SK-MEL-5 (cell line): ENCODE data around the gene IMPDH2. TPM values are rescaled to one million over a fixed set of nuclear protein-coding genes. Genes with fewer than 3 reads are reported as not detected.
A peak's percentile ranks its signal among the peaks of the same experiment; 100 is the strongest.
"Not testable (repeated sequence)": the region's sequence is repeated elsewhere in the genome, so short reads cannot be mapped to it uniquely, and the experiment has no call there.

Experiments
- DNase-seq: peaks from one replicate; pipeline ENCODE4 v3.0.0-alpha.2; 2016; ENCODE audit warnings: low read depth, low spot score
- in situ Hi-C: cut with HindIII; loops from 2 replicates; pipeline ENCODE4 v1.10.0; 2016; ENCODE audit warnings: low sequenced_read_pairs, high pct_unique_total_duplicates, low pct_unique_long_range_greater_than_20kb
- total RNA-seq: library from RNA; depleted of rRNA; stranded (reverse); fragments of >200 nt; shearing (Covaris generic); gene quantifications from 2 replicates; pipeline ENCODE4 v1.2.3, GENCODE V29; 2014

IMPDH2 gene
- total RNA-seq, 1 experiment from 2014 or later, result 511 TPM

DNA sequence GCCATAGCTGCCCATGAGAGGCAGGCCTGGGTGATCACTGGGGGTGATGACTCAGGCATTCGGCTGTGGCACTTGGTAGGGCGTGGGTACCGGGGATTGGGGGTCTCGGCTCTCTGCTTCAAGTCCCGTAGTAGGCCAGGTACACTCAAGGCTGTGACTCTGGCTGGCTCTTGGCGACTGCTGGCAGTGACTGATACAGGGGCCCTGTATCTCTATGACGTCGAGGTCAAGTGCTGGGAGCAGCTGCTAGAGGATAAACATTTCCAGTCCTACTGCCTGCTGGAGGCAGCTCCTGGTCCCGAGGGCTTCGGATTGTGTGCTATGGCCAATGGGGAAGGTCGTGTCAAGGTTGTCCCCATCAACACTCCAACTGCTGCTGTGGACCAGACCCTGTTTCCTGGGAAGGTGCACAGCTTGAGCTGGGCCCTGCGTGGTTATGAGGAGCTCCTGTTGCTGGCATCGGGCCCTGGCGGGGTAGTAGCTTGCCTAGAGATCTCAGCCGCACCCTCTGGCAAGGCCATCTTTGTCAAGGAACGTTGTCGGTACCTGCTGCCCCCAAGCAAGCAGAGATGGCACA lies 16.7 kb downstream of the IMPDH2 start:
- in situ Hi-C loops, result no loop called here

DNA sequence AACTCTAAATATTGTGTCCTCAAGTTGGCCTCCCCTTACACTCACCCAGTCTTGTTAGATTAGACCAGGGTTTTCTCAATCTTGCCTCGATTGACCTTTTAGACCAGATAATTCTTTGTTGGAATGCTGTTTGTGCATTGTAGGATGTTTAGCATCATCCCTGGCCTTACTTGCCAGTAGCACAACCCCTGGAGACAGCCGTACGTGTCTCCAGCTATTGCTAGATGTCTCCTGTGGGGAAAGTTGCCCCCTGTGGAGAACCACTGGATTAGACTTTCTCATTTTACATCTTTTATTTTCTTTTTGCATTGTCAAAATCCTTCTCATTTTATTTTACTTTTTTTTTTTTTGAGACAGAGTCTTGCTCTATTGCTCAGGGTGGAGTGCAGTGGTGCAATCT lies 19.8 kb downstream of the IMPDH2 start:
- in situ Hi-C loops, result no loop called here
- no peak for DNase-seq

More for the DNA sequence above, 16.7 kb downstream of the IMPDH2 start:
- DNase-seq, result no peak

DNA sequence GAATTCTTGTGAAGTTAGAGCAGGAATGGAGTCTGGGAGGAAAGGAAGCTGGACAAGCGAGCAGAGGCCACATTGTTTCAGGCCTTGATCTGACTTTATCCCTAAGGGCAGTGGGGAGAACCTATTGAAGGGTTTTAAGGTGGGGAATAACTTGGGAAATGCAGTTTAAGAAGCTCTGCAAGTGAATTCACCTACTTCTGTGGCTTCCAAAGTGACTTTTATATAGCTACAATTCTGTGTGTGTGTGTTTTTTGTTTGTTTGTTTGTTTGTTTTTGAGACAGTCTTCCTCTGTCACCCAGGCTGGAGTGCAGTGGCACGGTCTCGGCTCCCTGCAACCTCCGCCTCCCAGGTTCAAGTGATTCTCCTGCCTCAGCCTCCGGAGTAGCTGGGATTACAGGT lies 20.6 kb downstream of the IMPDH2 start:
- in situ Hi-C loops, result not testable (repeated sequence)

DNA sequence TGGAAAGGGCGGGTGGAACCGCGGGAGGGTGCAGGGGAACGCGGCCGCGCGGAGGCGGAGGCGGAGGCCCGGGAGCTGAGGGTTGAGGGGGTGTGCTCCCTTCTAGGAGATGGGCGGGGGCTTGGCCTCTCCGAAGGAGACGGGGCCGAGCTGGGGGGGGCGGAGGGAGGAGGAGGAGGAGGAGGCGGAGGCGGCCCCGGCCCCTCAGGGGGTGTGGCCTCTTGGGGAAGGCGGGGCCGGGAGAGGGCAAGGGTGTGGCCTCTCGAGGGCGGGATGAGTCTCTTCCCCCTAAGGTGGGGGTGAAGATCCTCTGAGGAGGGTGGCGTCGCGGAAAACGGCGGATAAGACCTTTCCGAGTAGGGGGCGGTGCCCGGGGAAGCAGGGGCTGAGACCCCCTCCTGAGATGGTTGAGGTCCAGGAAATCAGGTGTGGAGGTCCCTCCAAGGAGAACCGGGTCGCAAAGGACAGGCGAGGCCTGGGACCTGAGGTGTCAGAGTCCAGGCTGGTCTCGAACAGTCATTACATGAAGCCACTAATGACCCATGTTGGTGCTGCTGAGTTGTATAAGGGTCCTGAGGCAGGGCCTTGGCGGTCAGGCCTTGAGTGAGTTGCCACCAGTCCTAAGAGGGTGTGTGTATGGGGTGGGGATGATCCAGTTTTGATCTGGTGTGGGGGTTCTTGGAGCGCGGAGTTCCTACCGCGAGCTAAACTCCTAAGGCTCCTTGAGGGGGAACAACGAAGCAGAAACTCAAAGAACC lies 21.2 kb downstream of the IMPDH2 start:
- in situ Hi-C loops, result no loop called here
- DNase-seq, result peak; percentile 81

More for the DNA sequence above, 20.6 kb downstream of the IMPDH2 start:
- DNase-seq, result not testable (repeated sequence)

DNA sequence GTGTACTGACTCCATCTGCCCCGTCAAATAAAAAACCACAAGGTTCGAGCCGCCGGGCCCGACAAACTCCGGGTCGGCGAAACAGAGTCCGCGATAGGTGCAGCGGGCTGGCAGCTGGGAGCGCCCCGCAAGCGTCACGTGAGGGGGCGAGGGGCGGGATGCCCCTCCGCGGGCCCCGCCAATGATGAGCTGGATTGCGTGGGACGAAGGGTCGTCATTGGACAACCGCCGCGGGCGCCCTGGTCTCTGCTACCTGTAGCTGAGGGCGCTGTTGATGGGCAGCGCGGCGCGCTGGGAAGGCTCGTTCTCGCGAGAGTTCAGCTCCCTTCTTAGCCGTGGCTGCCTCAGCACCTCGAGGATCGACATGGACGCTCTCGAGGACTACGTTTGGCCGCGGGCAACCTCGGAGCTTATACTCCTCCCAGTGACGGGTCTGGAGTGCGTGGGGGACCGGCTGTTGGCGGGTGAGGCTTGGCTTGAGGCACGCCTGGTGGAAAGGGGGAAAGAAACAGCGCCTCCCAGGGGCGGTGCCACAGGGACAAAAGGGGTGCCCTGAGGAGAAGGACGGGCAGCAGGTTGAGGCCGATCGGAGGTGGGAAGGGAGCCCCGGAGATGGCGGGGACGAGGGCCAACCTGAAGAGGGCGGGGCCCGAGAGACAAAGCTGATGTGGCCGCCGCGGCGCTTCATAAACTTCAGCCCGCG lies 22.0 kb downstream of the IMPDH2 start, which contains the start of gene WDR6:
Gene WDR6 (plus strand): TSS at position 324 of the 703 bp plus-strand sequence. CDS start 41 bp downstream, at position 365.
- peak; percentile 92 for DNase-seq
- in situ Hi-C loops, result no loop called here

DNA sequence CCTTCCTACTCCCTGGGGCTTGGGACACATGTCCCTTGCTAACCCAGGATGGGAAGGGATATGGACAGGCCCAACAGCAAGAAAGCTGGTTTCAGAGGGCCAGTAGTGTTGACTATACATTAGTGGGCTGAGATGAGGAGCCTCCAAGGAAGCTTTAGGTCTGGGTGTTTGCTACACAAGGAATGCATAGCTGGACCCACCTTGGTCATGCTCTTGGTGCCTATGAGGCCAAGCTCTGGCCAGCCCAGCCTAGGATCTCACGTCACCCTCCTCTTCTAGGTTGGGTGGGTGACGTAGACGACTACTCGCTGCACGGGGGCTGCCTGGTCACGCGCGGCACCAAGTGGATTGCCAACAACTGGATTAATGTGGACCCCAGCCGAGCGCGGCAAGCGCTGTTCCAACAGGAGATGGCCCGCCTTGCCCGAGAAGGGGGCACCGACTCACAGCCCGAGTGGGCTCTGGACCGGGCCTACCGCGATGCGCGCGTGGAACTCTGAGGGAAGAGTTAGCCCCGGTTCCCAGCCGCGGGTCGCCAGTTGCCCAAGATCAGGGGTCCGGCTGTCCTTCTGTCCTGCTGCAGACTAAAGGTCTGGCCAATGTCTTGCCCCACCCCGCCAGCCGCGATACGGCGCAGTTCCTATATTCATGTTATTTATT lies 22.7 kb downstream of the IMPDH2 start:
- no peak for DNase-seq
- in situ Hi-C loops, result no loop called here

DNA sequence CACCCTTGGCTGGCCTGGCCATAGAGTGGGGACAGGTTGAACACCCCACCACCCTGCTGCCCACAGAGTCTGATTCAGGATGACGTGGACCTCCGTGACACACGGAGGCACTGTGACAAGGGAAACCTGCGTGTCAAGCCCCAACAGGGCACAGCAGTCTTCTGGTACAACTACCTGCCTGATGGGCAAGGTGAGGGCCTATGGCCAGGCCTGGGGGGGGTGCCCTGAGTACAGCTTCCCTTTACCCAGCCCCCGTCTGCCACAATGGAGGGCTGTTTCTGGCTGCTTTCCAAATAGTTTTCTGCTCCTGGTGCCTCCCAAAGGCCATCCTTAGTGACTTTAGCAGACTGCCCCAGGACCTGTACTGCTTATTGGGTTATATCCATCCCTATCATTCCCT lies 23.2 kb downstream of the IMPDH2 start:
- DNase-seq, result no peak
- in situ Hi-C loops, result no loop called here

DNA sequence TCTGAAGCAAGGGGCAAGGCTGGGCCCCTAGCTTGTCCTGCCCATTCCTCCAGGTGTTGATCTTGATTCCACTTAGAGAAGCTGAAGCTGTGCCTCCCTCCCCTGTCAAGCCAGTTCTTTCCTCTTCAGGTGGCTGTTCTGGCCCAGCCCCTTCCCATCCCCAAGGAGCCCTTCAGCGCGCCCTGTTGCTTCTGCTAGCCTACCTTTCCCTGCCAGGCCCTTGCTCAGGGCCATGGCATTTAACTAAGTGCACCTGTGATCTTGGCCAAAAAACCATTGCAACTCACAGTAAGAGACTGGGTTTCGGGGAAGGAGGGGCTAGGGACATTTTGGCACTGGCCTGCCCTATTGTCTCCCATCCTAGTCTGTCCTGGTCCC lies 23.9 kb downstream of the IMPDH2 start:
- in situ Hi-C loops, result no loop called here
- no peak for DNase-seq

DNA sequence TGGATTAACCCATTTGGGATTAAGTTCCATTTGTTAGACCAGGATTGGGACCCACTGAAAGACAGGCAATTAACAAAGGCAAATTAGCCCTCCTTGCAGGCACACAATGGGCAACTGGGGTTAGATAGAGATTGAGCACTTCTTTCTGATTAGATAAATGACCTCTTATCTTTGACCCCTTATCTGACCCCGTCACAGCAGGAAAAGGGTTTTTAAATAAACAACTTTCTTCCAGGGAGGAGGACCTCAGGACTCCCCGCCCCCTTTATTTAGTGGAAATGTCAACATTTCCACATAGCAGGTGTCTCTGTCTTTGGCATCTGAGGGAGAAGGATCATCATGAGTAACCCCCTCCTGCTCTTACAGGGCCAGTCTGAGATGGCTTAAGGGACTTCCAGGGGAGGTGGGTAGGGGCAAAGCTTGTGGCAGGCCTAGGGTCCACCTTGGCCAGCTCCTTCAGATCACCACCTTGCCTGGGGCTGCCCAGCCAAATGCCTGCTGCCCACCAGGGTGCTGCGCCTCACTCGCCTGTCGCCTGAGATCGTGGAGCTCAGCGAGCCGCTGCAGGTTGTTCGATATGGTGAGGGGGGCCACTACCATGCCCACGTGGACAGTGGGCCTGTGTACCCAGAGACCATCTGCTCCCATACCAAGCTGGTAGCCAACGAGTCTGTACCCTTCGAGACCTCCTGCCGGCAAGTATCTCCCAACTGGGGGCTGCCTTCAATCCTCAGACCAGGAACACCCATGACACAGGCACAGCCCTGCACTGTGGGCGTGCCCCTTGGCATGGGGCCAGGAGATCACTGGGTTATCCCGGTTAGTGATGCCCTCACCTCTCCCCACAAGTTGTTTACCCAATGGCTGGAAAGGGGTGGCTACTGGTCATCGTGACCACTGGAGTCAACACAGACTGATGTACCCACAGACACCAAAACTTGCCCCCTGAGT lies 24.6 kb downstream of the IMPDH2 start:
- in situ Hi-C loops, result no loop called here

DNA sequence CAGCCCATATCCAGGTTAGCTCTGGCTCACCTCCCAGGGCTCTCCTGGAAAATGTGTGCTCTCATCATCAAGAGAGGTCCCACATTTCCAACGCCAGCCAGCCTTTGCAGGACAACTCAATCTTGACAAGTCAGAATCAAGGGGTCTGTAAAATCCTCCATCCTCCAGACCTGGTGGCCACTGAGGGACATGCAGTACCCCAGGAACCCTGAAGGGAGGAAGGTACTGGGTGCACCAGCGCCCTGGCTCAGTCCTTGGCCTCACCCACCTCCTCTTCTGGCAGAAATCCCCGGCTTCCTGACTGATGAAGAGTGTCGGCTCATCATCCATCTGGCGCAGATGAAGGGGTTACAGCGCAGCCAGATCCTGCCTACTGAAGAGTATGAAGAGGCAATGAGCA lies 28.0 kb downstream of the IMPDH2 start:
- in situ Hi-C loops, result no loop called here
- no peak for DNase-seq

More for the DNA sequence above, 24.6 kb downstream of the IMPDH2 start:
- no peak for DNase-seq

DNA sequence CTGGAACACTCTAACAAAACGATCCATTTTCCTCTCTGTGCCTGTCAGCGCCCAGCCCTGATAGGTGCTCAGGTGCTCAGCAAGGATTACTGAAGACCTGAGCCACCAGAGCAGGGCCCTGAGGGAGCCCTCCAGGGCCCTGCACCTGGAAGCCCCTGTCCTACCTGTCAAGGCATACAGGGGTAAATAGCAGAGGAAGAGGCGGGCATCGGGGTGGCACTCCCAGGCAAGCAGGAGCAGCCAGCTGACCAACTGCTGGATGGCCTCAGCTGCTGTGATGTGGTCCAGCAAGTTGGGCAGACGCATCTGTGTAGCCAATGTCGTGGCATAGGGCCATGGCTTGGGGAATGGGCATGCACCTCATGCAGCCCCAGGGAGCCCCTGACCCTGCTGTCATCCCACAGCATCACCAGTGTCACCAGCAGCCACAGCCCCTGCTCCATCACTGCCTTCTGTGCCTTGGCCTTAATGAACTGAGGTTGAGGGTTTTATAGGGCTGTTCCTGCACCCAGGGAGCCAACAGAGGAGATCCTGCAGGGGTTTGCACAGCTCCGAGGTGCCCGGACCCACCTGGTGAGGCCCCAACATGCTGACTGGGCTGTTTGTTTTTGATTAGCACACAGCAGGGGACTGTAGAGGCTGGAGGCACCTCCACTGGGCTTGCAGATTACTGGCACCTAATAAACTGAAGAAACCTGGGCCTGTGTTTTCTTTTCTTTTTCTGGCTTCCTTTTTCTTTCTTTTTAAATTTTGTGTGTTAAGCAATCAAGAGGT lies 29.9 kb downstream of the IMPDH2 start:
- in situ Hi-C loops, result no loop called here
- no peak for DNase-seq

DNA sequence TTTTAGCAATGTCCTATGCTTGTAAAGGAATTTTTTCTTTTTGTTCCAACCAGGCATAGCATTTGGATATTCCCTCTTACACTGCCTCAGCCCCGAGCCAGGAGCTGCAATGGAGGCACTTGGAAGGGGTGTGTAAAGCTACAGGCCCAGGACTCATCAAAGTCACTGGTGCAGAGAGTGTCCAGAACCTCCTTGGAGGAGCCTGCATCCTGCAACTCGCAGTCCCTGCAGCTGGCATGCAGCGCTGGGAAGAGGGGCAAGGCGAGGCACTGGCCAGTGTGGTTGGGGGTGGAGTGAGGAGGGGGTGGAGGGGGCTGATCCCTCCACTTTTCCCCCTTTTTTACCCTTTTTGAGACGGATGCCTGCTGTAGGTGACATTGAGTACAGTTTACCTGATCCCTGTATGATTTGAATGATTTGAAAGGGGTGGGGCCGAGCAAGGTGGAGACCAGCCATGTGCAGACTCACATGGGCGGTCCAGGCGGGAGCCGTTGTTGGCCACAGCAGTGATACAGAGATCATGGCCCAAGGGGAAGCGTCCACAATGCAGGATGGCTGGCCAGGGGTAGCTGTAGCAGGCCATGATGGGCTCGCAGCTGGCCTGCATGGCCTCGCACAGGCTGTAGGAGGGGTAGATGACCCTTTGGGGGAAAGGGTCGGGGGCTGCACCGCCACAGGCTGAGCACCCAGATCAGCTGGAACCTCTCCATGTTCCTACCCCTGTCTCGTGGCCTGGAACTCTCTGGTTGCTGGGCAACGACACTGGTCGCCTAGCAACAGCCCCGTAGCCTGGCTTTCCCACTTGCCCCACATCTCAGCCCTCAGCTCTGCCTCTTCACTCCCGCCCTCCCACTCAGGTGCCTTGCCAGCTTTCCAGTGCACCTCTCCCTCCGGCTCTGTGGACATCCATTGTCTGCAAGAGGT lies 31.2 kb downstream of the IMPDH2 start:
- DNase-seq, result no peak
- in situ Hi-C loops, result no loop called here

DNA sequence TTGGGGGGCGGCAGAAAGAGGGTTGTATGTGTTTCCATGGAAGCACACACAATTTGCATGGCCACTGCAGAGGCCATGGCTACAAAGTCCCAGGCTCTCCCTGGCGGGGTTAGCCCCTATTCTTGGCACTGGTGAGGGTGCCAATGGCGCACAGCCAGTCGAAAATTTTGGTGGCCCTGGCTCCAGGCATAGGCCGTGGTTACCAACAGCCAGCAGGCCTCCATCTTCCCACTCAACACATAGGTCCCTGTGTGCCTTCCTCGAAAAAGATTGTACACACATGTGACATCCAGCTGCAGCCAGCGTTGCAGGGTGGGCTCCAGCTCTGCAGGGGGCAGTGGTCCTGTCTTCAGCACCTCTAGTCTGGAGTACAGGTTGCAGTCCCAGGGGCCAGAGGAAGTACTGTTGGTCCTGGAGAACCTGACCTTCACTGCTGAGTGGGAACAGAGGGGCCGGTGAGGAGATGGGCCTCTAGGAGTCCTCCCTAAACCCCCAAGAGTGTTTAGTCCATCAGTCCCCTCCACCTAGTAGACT lies 32.0 kb downstream of the IMPDH2 start:
- in situ Hi-C loops, result no loop called here
- DNase-seq, result no peak

DNA sequence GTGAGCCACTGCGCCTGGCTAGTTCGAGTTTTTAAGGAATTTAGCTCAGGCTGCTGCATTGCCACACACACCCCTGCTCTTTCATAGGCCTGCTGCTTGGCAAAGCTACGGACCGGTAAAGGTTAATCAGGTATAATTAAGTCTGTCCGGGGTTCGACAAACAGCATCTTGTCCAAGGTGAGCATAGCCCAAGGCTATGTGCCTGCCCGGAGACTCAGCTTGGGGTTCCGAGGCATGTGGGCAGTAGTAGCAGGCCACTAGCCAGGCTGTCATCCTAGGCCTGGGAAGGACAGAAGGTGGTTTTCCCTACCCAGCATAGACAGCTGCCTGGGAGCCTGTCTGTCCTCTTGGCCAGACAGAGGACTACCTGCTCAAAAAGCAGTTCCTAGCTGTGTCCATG lies 32.6 kb downstream of the IMPDH2 start:
- DNase-seq, result no peak
- in situ Hi-C loops, result no loop called here

DNA sequence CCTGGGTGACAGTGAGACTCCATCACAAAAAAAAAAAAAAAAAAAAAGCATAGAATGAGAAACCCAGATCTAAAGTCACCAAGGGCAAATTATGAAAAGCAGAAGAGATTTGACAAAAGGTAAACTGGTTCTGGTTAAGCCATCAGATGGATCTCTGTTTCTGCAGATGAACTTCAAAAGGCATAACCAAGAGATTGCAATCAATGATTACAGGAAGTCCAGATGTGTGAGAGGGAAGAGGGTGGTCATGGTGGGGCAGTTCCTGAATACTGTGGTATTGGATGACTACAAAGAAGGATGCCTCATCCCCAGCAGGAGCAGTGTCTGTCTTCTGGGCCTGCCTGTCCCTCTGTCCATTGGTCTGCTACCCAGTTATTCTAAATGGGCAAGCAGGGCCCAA lies 35.4 kb downstream of the IMPDH2 start:
- in situ Hi-C loops, result no loop called here
- no peak for DNase-seq
